BLaER1 treated with 17β-estradiol and CSF1 and Interleukin-3, amounts not matched to agents 10 nM and 100 nM (cell line): ENCODE results near the gene GFRA1.

Experiments used
- H3K27ac ChIP-seq, 11 experiments: shearing (Covaris generic); formaldehyde crosslinking; 2 replicates each; pipeline ENCODE4 v1.8.1; 2022
- H3K27me3 ChIP-seq, 11 experiments: shearing (Covaris generic); formaldehyde crosslinking; 2 replicates each; pipeline ENCODE4 v1.8.1; 2022
- H3K36me3 ChIP-seq, 11 experiments: shearing (Covaris generic); formaldehyde crosslinking; 2 replicates each; pipeline ENCODE4 v1.8.1; 2022
- H3K4me1 ChIP-seq, 10 experiments: shearing (Covaris generic); formaldehyde crosslinking; 2 replicates each; pipeline ENCODE4 v1.8.1; 2022
- H3K4me2 ChIP-seq, 11 experiments: shearing (Covaris generic); formaldehyde crosslinking; 2 replicates each; pipeline ENCODE4 v1.8.1; 2022
- H3K4me3 ChIP-seq, 10 experiments: shearing (Covaris generic); formaldehyde crosslinking; 2 replicates each; pipeline ENCODE4 v1.8.1; 2022
- H3K9ac ChIP-seq, 11 experiments: shearing (Covaris generic); formaldehyde crosslinking; 2 replicates each; pipeline ENCODE4 v1.8.1; 2022
- H3K9me3 ChIP-seq, 11 experiments: shearing (Covaris generic); formaldehyde crosslinking; replicated peaks in 1 of 11; 2 replicates each; pipeline ENCODE4 v1.8.1; 2022
- H4K20me1 ChIP-seq, 11 experiments: shearing (Covaris generic); formaldehyde crosslinking; 2 replicates each; pipeline ENCODE4 v1.8.1; 2022
- Cebpa-rat ChIP-seq, 11 experiments: shearing (Covaris generic); IDR thresholded peaks; 2 replicates each; pipeline ENCODE4 v1.8.1; 2022

Gene GFRA1

GRCh38 chr10:116071453-116072148 is 201.4 kb downstream of the GFRA1 start:
- TF ChIP-seq Cebpa-rat (IDR thresholded peaks at IDR 0.05): no peak
- Histone ChIP-seq H3K9ac (no peak overlapping the region), H3K4me3 (no peak overlapping the region), H3K36me3 (no peaks in the 10 kb centered on the region), H3K27me3 (no peaks in the 10 kb centered on the region), H3K4me2 (no peak overlapping the region), H4K20me1 (no peaks in the 10 kb centered on the region), H3K27ac (no peak overlapping the region), H3K9me3 (no peaks in the 10 kb centered on the region), H3K4me1 (peaks cover 0 to 6% (median 4%) of the 10 kb centered on the region in 10 experiments; a peak in 8 of 20 replicates)

DNA sequence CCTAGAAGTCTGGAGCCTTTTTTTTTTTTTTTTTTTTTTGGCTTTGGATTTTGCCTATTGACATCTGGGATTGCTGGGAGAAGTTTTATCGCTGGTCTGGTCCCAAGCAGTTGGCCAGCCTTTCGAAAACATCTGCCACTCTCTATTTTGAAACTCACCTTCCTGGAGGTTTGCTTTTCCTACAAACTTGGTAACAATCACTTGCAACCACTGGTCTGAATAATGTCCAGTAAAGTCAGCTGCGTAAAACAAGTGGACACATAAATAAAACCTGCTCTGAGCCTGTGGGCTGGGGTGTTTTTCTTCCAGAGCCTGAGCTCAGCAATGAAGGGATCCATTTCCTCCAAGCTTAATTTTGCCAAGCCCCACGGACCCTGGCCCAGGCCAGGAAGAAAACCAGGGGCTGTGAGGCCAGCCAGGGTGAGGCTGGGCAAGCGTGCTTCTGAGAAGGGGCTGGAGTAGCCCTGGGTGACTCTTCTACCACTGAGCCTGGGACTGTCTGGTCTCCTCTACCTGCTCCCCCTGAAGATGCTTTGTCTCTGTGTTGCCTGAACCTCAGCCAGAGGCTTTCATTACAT is 202.2 kb downstream of the GFRA1 start:
- no peaks in the 10 kb centered on the region for H4K20me1 ChIP-seq

GRCh38 chr10:116069856-116070255 is 203.2 kb downstream of the GFRA1 start:
- no peaks in the 10 kb centered on the region for H4K20me1 ChIP-seq

More for the DNA sequence above, 202.2 kb downstream of the GFRA1 start:
- H3K27ac ChIP-seq: no peak overlapping the region
- H3K4me2 ChIP-seq: no peak overlapping the region
- H3K4me1 ChIP-seq: no peaks in the 10 kb centered on the region
- H3K4me3 ChIP-seq: no peak overlapping the region
- no peaks in the 10 kb centered on the region for H3K9me3 ChIP-seq
- no peak for TF ChIP-seq Cebpa-rat (IDR thresholded peaks at IDR 0.05)
- no peaks in the 10 kb centered on the region for H3K27me3 ChIP-seq
- no peak overlapping the region for H3K9ac ChIP-seq
- no peaks in the 10 kb centered on the region for H3K36me3 ChIP-seq

DNA sequence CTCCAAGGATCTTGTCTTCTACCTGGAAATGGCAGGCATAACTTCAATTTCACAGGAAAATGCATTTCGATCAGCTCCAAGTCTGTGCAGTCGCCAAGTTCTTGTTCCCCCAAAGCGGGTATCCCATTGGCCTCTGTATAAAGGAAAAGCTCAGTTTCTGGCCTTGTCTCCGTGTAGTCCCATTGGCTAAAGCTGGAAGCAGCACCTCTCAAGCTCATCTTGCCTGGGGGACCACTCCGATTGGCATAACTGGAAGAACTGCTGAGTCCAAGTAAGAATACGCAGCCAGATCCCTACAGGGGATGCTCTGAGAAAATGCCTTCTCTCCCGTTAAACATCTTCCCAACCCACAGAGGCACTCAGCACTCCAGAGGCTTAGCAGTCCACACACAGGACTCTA is 205.2 kb downstream of the GFRA1 start:
- TF ChIP-seq Cebpa-rat (IDR thresholded peaks at IDR 0.05): no peak
- no peak overlapping the region for H3K9ac ChIP-seq
- H3K27ac ChIP-seq: no peak overlapping the region
- no peaks in the 10 kb centered on the region for H3K9me3 ChIP-seq
- H3K36me3 ChIP-seq: no peaks in the 10 kb centered on the region
- peaks cover 0 to 6% (median 0%) of the 10 kb centered on the region in 10 experiments; a peak in 2 of 20 replicates for H3K4me1 ChIP-seq
- H4K20me1 ChIP-seq: no peaks in the 10 kb centered on the region
- no peaks in the 10 kb centered on the region for H3K27me3 ChIP-seq
- H3K4me3 ChIP-seq: no peak overlapping the region
- H3K4me2 ChIP-seq: no peak overlapping the region

More at GRCh38 chr10:116069856-116070255, 203.2 kb downstream of the GFRA1 start:
- Histone ChIP-seq H3K27me3 (no peaks in the 10 kb centered on the region), H3K9me3 (no peaks in the 10 kb centered on the region), H3K36me3 (no peaks in the 10 kb centered on the region), H3K4me1 (no peaks in the 10 kb centered on the region), H3K27ac (no peak overlapping the region), H3K4me3 (no peak overlapping the region), H3K9ac (no peak overlapping the region), H3K4me2 (no peak overlapping the region)
- TF ChIP-seq Cebpa-rat (IDR thresholded peaks at IDR 0.05): no peak

- TF ChIP-seq Cebpa-rat (IDR thresholded peaks at IDR 0.05): no peak
- no peak overlapping the region for H3K9ac ChIP-seq
These were observed 209.9 kb downstream of the GFRA1 start for GRCh38 chr10:116063107-116063506.

DNA sequence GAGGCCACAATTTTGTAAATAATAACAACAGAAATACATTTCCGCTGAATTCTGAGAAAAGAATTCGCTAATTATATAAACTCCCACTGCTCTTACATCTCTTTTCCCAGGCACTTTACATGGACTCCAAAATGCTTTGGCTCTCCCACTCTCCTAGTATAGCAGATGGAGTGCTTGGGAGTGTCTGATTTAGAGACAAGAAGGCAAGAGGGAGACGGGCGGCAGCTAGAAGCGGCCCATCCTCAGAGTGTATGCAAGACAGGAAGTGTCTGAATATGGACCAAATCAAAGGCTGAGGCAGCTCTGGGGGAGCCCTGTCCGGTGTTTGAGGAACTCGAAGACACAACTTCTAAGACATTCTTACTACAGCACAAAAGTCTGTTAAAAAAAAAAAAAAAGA is 212.1 kb downstream of the GFRA1 start:
- Histone ChIP-seq H3K9ac (no peak overlapping the region), H3K9me3 (no peaks in the 10 kb centered on the region), H4K20me1 (no peaks in the 10 kb centered on the region), H3K36me3 (no peaks in the 10 kb centered on the region), H3K4me2 (no peak overlapping the region), H3K4me1 (peaks cover 0 to 6% (median 0%) of the 10 kb centered on the region in 10 experiments; a peak in 2 of 20 replicates), H3K4me3 (no peak overlapping the region), H3K27me3 (no peaks in the 10 kb centered on the region), H3K27ac (no peak overlapping the region)
- TF ChIP-seq Cebpa-rat (IDR thresholded peaks at IDR 0.05): no peak

More at GRCh38 chr10:116063107-116063506, 209.9 kb downstream of the GFRA1 start:
- Histone ChIP-seq H3K27me3 (no peaks in the 10 kb centered on the region), H3K4me2 (no peak overlapping the region), H3K27ac (no peak overlapping the region), H3K4me1 (peaks cover 0 to 6% (median 0%) of the 10 kb centered on the region in 10 experiments; a peak in 2 of 20 replicates), H3K36me3 (no peaks in the 10 kb centered on the region), H4K20me1 (no peaks in the 10 kb centered on the region), H3K9me3 (no peaks in the 10 kb centered on the region), H3K4me3 (no peak overlapping the region)

- H3K9me3 ChIP-seq: no peaks in the 10 kb centered on the region
- H3K9ac ChIP-seq: no peak overlapping the region
- H3K27ac ChIP-seq: no peak overlapping the region
- H3K27me3 ChIP-seq: no peaks in the 10 kb centered on the region
- no peaks in the 10 kb centered on the region for H4K20me1 ChIP-seq
- H3K4me2 ChIP-seq: no peak overlapping the region
- H3K4me1 ChIP-seq: peaks cover 0 to 4% (median 0%) of the 10 kb centered on the region in 10 experiments; a peak in 2 of 20 replicates
- no peak for TF ChIP-seq Cebpa-rat (IDR thresholded peaks at IDR 0.05)
- H3K4me3 ChIP-seq: no peak overlapping the region
- no peaks in the 10 kb centered on the region for H3K36me3 ChIP-seq
These were observed 213.7 kb downstream of the GFRA1 start for GRCh38 chr10:116059320-116059719.

DNA sequence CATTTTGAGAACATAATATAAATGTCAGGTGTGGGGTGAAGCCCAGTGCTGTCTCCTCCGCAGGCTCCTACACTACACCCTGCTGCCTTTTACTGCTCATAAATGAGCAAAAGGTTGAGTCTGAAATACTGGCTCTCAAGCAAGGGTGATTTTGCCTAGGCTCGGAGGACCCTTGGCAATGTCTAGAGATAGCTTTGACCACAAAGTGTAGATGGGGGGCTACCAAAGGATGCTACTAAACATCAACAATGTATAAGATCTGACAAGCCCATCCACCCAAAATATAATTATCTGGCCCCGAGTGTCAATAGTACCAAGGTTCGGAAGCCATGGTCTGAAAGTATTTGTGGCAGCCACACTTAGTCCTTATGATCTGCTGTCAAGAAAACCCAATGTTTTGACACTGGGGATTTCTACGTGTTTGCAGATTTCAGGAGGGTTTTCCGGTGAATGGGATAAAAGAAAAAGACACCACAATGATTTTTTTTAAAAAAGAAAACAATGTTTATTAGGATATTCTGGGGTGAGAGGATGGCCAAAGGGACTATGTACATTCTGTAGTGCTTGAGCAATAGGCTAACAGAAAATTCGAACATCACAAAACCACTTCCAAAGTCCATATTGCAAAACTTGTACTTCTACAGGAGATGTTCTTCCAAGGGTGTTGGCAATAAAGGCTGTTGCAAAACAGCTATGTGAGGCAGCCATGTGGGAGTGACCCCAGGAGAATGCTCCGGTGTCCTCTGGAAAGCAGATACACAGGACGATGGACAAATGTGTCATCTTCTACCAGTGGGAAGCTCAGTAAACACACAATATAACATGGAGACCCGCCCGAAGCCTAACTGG is 216.3 kb downstream of the GFRA1 start:
- Histone ChIP-seq H3K9ac (no peak overlapping the region), H3K27ac (no peak overlapping the region), H3K4me3 (no peak overlapping the region), H3K27me3 (no peaks in the 10 kb centered on the region), H3K4me1 (no peaks in the 10 kb centered on the region), H3K9me3 (no peaks in the 10 kb centered on the region), H4K20me1 (no peaks in the 10 kb centered on the region), H3K4me2 (no peak overlapping the region), H3K36me3 (no peaks in the 10 kb centered on the region)
- TF ChIP-seq Cebpa-rat (IDR thresholded peaks at IDR 0.05): no peak

DNA sequence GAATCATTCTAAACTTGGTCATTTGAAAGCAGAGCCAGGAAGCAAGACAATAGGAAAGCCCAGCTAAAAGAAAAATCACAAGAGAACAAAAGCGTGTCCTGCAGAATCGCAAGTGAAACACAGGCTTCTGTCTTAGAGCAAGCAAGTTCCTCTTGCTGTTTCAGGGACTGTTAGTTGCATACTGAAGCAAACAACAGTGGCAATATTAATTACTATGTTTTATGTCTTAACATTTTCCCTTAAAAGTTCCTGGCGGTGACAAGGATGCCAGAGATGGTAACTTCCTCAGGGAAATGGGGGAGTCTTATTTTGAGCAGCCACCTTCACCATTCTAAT is 217.1 kb downstream of the GFRA1 start:
- H4K20me1 ChIP-seq: no peaks in the 10 kb centered on the region
- H3K4me1 ChIP-seq: no peaks in the 10 kb centered on the region
- no peak overlapping the region for H3K27ac ChIP-seq
- H3K4me3 ChIP-seq: no peak overlapping the region
- H3K4me2 ChIP-seq: no peak overlapping the region
- no peak for TF ChIP-seq Cebpa-rat (IDR thresholded peaks at IDR 0.05)
- no peaks in the 10 kb centered on the region for H3K36me3 ChIP-seq
- no peak overlapping the region for H3K9ac ChIP-seq
- H3K9me3 ChIP-seq: no peaks in the 10 kb centered on the region
- H3K27me3 ChIP-seq: no peaks in the 10 kb centered on the region
